Fibroblast of the conjunctiva (primary cell): ENCODE results near the gene PTPRN2.
"Not testable (repeated sequence)": the region's sequence is repeated elsewhere in the genome, so short reads cannot be mapped to it uniquely, and the experiment has no call there.

Experiments
- DNase-seq: peaks from one replicate; pipeline ENCODE4 v3.0.0-alpha.2; 2010; ENCODE audit warnings: low read depth

Gene PTPRN2

DNA sequence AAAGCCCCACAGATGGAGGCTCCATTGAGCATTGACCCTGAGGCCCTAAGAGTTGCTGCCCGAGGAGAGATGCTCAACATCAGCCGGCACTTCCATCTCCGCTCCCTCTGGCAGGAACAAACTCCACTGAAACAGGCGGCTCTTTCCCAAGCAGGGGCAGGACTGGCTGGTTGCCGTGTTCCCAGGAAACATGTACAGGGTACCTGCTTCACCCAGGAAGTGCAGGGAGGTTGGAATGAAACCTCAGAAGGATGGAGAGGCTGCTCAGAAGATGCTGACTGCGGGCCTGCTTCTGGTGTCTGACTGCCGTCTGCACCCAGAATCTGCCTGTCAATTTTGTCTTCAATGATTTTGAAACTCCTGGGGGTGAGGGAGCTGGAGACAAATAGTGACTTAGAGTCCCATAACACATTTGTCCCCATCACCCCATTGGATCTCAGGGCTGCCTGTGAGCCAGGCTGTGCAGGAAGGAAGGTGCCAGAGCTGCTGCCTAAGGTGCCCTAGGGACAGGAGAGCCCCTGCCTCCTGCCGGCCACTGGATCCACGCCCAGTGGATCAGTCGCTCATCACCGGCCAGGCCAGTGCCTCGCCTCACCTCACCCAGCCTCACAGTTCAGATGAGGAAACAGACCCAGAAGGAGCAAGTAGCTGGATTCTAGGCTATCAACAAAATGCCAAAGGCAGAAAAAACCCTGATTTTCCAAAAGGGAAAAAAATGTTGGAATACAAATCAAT, 237.3 kb downstream of the PTPRN2 start:
- DNase-seq: no peak

GRCh38 chr7:158348446-158348845, 239.2 kb downstream of the PTPRN2 start:
- DNase-seq: no peak

DNA sequence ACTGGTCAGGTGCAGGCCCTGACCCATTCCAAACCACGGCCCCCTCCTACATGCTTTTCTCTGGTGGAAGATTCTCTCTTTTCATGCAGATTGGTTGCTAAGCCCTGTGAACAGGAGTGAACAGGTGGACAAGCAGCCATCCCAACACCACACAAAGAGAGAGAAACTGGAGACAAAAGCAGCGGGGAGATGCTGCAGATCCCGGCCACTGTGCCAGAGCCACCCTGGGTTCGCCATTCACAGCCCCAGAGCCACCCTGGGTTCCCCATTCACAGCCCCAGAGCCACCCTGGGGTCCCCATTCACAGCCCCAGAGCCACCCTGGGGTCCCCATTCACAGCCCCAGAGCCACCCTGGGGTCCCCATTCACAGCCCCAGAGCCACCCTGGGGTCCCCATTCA, 239.6 kb downstream of the PTPRN2 start:
- not testable (repeated sequence) for DNase-seq

DNA sequence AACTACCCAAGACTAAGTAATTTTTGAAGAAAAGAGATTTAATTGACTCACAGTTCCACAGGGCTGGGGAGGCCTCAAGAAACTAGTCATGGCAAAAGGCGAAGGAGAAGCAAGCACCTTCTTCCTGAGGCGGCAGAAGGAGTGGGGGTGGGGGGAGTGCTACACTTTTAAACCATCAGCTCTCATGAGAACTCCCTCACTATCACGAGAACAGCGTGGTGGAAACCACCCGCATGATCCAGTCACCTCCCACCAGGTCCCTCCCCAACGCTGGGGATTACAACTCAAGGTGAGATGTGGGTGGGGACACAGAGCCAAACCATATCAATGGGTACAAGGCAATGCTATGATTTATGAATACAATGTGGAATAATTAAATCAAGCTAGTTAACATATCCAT, 241.9 kb downstream of the PTPRN2 start:
- no peak for DNase-seq

GRCh38 chr7:158344706-158345300, 242.8 kb downstream of the PTPRN2 start:
- no peak for DNase-seq

- no peak for DNase-seq
Measured at GRCh38 chr7:158343936-158344455, 243.6 kb downstream of the PTPRN2 start.

DNA sequence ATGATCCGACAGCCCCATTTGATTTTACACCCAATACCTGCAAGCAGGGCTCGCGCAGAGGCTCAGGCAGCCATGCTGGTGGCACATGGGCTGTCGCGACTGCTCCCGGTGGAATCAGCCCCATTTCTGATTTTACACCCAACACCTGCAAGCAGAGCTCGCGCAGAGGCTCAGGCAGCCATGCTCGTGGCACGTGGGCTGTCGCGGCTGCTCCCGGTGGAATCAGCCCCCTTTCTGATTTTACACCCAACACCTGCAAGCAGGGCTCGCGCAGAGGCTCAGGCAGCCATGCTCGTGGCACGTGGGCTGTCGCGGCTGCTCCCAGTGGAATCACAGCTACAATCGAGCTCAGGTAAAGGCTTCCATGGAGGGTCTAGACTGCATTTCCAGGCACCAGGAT, 244.1 kb downstream of the PTPRN2 start:
- DNase-seq: no peak

- not testable (repeated sequence) for DNase-seq
Measured at GRCh38 chr7:158341097-158341496, 246.5 kb downstream of the PTPRN2 start.

- not testable (repeated sequence) for DNase-seq
Measured at GRCh38 chr7:158336952-158337351, 250.7 kb downstream of the PTPRN2 start.

DNA sequence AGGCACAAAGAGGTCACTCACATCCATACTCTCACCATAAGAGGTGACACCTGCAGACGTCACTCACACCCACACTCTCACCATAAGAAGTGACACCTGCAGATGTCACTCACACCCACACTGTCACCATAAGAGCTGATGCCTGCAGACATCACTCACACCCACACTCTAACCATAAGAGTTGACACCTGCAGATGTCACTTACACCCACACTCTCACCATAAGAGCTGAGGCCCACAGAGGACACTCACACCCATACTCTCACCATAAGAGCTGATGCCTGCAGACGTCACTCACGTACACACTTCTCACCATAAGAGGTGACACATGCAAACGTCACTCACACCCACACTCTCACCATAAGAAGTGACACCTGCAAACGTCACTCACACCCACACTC, 255.1 kb downstream of the PTPRN2 start:
- not testable (repeated sequence) for DNase-seq

DNA sequence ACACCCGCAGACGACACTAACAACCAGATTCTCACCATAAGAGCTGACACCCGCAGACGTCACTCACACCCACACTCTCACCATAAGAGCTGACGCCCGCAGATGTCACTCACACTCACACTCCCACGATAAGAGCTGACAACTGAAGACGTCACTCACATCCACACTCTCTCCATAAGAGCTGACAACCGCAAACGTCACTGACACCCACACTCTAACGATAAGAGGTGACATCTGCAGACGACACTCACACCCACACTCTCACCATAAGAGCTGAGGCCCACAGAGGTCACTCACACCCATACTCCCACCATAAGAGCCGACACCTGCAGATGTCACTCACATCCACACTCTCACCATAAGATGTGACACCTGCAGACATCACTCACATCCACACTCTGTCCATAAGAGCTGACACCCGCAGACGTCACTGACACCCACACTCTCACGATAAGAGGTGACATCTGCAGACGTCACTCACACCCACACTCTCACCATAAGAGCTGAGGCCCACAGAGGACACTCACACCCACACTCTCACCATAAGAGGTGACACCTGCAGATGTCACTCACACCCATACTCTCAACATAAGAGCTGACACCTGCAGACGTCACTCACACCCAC, 255.7 kb downstream of the PTPRN2 start:
- not testable (repeated sequence) for DNase-seq

GRCh38 chr7:158329686-158330085, 257.9 kb downstream of the PTPRN2 start:
- DNase-seq: no peak

DNA sequence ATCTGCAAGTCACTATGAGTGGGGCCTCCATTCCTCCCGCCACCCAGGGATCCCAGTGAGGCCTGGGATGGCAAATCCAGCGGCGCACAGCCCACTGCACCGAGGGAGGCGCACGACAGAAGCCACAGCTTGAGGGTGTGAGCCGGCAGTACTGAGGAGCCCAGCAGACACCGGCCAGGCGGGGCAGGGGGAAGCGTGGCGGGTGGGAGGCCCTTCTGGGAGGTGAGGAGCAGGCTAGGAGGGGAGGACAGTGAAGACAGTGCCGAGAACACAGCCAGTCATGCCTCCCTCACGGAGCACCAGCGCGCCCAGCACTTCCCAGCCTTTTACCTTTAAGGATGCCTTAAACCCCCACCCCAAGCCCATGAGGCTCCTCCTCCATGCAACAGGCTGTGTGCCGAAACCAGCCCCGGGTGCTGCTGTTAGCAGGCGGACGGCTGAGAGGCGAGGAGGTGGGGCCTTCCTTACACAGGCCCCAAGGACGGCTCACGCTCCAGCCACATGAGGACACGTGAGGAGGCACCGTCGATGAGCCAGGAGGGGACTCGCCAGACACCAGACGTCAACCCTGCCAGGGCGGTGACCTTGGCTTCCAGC, 258.5 kb downstream of the PTPRN2 start:
- no peak for DNase-seq

GRCh38 chr7:158328376-158329013, 259.1 kb downstream of the PTPRN2 start:
- DNase-seq: no peak

DNA sequence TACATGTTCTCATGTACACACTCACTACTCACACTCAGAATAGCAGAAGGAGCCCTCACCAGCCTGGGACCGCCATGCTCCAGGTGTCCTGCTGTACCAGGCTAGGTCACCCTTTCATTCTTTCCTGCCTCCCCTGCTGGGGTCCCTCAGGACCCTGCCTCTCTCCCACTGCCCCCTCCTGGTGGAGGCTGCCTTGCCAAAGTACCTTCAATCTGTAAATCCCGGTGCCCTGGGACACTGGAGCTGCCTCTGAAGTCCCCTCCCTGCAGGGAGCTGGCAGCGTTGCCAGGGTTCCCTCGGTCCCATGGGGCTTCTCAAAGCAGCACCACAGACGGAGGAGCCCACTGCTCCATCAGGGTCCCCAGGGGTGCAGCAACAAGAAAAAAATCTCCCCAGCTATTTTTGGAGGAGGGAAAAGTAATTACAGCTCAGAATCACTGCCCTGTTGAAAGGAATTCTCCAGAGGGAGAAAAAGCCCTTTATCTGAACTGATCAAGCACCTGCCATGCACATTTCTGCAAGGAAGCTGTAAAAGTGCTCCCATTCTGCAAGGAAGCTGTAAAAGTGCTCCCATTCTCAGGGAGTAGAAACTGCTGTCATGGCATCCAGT, 259.9 kb downstream of the PTPRN2 start:
- no peak for DNase-seq

DNA sequence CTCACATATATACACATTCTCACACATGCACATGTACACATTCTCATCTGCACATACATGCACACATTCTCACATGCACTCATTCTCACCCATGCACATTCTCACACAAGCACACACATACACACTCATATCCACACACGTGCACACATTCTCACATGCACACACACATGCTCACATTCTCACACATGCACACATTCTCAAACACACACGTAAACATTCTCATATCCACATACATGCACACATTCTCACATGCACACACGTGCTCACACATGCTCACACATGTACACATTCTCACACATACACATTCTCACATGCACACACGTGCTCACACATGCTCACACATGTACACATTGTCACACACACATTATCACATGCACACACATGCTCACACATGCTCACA, 260.6 kb downstream of the PTPRN2 start:
- no peak for DNase-seq

DNA sequence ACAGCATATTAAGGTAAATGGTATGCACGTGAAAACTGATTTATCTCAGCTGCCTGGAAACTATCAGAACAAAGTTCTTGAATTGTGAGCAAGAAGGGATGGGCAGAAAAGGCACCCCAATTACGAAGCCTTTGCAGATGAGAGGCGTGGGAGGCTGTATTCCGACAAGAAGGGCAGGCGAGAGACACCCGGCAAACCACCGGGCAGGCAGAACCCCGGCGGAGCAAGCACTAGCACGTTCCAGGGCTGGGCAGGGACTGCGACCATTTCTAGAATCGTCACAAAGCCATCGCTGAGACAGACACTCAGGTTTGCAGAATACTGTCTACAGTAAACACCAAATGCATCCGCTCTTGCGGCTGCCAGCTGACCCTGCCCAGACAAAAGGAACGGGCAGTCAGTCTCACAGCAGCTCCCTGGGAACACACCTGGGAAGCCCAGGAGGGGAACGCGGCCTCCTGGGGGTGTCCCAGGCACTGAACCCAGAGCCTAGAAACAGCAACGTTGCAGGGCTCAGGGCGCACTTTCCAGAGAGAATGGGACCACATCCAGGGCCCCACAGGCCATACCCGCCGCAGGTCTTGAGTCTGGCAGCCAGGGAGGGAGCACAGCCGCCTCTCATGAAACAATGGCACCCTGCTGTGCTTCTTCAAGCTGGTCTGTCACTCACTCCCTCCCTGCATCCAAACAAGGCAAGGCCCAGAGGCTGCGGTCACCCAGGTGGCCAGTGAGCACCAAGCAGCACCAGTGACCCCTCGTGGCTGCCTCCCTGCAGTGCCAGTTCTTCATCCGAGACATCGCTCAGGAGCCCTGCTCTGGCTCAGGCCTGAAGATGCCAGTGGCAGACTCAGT, 261.9 kb downstream of the PTPRN2 start:
- no peak for DNase-seq

DNA sequence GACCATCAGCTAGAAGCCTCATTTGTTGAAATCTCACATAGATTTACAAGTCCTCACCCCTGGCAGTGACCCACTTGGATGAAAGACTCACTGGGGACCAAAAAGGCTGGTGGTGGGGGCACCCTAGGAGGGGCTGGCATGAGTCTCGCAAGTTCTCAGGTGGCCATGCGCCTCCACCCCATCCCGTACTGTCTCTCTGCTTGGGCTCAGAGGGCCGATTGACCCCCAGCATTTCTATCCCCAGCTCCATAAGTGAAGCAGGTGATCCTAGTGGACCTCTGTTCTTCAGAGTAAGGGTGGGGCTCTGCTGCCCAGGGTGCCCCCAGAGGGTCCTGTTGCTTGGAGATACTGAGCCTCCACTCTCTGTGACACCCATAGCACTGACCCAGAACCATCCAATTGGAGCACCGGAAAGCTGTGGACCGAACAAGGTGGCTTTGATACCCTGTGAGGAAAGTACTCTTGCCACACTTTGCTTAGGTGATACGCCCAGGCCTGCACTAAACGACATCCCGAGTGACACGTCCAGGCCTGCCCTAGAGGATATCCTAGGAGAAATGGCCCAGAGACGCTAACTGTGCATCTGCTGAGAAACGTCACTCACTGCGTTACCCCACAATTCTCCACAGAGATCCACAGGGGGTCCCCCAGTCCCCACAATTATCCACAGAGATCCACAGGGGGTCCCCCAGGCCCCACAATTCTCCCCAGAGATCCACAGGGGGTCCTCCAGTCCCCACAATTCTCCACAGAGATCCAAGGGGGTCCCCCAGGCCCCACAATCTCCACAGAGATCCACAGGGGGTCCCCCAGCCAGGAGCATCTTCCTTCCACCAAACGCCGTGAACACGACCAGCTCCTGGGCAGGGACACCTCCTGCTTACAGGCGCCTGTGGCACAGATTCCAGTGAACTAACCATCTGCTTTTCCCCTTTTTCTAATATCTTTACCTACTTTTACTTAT, 262.9 kb downstream of the PTPRN2 start:
- DNase-seq: no peak

DNA sequence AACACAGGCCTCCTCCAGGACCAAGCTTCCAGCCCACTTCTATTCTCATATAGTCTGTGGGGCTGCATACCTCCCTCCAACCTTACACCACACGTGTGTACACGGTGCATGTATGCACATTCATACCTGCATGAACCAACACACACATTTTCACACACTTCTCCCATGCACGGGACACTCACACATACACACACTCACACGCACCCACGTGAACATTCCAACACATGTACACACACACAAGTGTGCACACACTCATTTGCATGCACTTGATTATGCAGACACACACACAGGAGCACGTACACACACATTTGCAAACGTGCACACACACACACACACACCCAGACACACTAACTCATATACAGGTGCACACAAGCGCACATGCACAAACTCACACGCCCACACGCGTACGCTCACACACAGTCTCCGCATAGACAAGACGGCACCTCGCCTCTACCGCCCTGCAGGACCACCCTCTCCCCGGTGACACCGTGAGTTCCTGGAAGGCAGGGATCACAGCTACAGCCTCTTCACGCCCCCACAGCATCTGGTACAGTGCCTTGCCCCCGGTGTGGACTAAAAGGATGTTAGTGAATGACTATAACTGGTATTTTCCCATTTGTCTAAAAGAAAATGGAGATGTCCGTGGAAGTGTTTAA, 263.8 kb downstream of the PTPRN2 start:
- DNase-seq: no peak
